GM19099 (cell line): ENCODE results near the gene HDAC5.

ENCODE experiments used
- POLR2A ChIP-seq: IDR thresholded peaks from 3 replicates; pipeline ENCODE4 v1.6.1; 2011; ENCODE audit warnings: low read depth; ENCODE audit not compliant: insufficient read length; ENCODE audit errors: extremely low read depth

HDAC5 gene

DNA sequence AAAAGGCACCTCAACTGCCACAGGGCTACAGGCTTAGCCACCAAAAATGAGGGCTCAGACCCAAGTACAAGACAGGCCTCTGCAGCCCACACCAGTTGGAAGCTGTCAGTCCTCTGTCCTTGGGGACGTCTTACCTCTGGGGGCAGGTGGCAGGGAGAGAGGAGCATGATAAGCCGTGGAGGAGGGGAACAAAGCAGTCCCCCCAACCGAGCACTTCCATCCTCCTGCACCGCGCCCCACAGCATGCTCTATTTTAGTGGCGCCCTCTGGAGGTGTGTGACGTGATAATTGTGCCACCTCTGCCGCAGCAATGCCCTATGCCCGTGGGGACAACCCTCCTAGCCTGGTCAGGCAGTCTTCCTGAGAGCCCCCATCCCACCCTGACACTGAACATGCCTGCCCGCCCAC is 39.3 kb downstream of the HDAC5 start:
- TF ChIP-seq POLR2A: no peak

DNA sequence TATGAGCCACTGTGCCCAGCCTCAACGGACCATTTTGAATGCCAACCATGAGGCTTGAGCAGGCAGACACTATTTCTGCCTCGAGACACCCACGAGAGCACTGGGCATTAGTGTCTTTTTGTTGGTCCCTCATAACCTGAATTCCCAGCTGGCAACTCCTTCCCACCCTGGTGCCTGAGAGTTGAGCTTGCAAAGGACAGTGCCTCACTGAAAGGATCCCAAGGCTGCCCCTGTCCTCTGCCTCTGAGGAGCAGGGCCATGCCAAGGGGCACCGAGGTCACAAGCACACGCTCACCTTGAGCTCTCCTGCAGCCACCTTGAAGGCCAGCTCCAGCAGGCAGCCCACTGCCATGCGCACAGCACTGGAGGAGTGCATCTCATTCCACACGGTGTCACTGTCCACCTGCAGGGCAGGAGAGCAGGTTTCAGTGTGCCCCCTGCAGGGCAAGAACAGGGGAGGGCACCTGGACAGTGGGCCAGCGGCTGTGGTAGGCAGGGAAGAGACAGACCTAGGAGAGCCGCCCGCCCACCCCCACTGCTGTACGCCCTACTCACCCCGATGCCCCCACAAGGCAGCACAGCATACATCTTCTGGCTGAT is 40.1 kb downstream of the HDAC5 start:
- no peak for TF ChIP-seq POLR2A

DNA sequence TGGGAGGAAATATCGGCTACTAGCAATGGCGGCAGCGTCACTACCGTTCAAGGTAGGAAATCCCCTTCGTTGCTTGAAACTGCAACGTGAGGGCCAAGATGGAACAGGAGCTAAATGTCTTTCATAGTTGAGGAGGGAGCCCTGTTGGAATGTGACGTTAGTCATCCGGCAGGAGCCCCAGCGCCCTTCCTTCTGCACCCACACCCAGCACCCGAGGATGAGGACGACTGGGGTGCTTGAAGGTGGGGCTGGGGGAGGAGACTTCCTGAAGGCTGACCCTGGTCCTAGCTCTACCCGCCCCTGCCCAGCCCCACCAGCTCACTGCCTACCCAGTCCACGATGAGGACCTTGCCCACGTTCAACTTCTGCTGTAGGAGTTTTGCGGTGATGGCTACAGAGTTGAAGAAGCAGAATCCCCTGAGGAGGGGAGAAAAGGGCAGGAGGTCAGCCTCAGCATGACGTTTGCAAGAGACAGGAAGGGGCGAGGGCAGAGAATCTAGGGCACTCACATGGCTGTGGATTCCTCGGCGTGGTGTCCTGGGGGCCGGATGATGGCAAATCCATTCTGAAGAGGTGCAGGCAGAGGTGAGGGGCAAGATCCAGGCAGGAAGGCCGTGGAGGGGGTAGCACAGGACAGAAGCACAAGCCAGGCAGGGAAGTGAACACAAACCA is 41.0 kb downstream of the HDAC5 start:
- no peak for TF ChIP-seq POLR2A

DNA sequence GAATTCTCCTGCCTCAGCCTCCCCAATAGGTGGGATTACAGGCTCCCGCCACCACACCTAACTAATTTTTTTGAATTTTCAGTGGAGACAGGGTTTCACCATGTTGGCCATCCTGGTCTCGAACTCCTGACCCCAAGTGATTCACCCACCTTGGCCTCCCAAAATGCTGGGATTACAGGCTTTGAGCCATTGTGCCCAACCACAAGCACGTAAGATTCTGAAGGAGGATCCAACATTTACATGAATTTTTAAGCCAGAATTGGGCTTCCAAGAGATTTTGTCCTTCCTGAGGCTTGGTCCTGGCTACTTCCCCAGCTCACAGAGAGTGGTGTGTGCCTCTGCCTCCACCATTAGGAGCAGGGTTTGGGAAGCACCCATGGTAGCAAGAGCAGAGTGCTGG is 41.8 kb downstream of the HDAC5 start:
- TF ChIP-seq POLR2A: no peak

DNA sequence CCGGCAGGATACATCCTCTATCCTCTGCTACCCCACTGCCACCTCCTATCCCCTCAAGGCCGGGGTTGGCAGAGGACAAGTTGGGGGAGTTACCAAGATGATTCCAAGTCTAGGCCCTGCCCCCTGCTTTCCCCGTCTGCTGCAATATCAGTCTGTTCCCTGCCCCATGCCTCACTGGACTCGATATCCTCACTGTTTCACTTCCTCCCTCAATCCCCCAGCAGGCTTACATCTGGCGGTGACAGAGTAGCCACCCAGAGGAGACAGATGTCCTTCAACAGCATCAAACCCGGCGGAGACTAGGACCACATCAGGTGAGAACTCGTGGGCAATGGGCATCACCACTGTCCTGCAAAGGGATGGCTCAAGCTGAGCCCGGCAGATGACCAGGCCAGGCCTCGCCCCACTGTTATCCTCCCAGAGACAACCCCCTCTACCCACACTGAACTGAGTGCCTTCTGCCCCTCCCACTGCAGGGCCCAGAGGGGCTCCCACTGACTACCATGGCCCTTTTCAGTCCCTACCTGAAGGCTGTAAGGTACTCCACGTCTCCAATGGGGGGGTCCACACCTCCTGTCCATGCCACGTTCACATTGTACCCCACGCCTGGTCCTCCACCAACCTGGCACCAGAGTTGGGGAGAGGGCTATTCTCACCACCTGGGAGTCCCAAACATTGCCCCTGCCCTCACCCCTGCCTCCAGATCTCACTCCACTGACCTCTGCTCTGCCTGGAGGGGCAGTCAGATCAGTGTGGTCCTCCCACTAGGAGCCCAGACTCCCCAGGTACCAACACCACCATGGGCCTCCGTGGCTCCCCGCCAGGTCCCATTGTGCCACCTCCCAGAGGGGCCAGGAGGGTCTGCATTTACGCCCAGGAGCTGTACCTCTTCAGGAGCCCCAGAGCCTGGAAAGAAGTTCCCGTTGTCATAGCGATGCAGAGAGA is 43.3 kb downstream of the HDAC5 start:
- TF ChIP-seq POLR2A: no peak

DNA sequence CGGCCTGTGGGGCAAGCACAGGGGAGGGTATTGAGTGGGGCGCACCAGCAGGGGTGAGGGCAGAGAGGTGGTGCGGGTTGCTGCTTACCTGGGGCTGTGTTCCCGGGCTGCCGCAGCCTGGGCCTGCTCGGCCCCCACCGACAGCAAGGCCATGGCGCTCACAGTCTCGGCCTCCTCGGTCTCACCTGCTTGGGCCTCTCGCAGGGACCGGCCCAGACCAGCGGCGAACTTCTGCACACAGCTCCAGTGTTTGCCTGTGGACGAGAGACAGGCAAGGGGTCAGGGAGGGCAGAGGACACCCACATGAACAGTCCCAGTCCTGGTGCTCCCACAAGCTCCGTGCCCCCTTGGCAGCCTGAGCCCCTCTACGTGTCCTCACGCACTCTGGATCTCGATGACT is 45.0 kb downstream of the HDAC5 start:
- no peak for TF ChIP-seq POLR2A

DNA sequence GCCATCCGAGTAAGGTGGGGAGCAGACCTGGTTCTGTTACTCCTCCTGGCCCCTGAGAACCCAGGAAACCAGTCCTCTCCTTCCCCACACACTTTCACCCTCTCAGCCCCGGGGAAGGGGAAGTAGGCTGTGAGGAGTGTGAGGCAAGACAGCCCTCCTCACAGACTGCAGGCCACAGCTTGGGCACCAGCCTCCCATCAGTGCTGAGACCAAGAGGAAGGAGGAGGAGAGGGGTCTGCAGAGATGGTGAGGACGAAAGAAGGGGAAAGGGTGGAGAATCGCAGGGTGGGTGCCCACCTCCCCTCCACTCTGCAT is 45.9 kb downstream of the HDAC5 start:
- TF ChIP-seq POLR2A: no peak

DNA sequence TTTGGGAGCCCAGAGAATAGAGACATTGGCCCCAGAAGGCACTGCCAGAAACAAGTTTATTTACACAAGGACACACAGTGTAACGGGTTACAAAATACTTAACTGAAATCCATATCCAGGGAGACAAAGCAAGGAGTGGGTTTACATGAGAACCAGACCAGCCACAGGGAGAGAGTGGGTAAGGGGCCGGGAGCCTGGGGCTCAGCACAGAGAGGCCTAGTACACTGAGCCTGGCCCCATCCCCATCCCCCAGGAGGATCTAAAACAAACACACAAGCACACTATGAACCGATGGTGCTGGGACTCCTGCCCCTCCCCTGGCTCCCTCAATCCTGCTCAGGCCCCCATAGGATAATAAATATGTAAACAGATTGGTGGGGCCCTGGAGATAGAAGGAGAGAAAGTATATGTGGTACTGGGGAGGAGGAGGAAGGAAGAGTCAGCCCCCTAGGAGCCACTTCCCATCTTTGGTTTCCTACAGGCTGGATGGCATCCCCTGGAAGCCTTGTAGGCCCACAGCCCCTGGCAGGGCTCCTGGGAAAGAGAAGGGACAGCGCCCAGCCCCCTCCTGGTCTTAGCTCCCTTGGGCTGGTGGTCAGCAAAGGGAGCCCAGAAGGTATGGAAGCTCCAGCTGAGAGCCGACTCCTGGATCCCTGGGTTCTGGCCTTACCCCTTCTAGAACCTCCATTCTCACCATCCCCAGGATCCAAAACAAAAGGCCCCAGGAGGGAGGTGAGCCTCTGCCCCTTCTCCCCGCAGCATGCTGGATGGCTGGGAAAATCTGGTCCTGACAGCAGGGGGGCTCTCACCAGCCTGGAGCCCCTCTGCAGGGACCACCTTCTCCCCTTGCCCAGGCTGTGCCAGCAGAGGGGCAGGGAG is 46.5 kb downstream of the HDAC5 start:
- TF ChIP-seq POLR2A: no peak

DNA sequence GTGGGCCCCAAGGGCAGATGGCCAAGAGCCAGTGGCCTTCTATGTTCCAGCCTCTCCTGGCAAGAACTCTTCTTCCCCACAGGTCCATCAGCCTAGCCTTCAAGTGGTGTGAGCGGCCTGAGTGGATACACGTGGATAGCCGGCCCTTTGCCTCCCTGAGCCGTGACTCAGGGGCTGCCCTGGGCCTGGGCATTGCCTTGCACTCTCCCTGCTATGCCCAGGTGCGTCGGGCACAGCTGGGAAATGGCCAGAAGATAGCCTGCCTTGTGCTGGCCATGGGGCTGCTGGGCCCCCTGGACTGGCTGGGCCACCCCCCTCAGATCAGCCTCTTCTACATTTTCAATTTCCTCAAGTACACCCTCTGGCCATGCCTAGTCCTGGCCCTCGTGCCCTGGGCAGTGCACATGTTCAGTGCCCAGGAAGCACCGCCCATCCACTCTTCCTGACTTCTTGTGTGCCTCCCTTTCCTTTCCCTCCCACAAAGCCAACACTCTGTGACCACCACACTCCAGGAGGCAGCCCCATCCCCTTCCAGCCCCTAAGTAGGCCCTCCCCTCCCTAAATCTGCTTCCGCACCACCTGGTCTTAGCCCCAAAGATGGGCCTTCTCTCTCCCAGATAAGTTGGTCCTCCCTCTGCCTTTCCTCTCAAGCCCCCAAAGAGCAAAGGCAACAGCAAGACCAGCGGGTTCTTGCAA is 47.7 kb downstream of the HDAC5 start:
- TF ChIP-seq POLR2A: no peak

DNA sequence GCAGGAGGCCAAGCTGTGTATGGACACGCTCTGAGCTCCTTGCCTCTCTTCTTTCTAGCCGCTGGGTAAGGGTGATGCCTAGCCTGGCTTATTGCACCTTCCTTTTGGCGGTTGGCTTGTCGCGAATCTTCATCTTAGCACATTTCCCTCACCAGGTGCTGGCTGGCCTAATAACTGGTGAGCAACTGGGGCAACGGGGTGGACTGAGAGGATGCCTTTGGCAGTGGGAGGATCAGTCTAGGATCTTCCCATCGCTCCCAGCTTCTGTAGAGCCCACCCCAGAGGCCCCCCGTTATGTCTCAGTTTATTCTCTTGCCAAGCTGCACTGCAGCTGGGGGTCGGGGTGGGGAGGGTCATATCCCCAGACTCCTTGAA is 48.5 kb downstream of the HDAC5 start:
- TF ChIP-seq POLR2A: no peak

DNA sequence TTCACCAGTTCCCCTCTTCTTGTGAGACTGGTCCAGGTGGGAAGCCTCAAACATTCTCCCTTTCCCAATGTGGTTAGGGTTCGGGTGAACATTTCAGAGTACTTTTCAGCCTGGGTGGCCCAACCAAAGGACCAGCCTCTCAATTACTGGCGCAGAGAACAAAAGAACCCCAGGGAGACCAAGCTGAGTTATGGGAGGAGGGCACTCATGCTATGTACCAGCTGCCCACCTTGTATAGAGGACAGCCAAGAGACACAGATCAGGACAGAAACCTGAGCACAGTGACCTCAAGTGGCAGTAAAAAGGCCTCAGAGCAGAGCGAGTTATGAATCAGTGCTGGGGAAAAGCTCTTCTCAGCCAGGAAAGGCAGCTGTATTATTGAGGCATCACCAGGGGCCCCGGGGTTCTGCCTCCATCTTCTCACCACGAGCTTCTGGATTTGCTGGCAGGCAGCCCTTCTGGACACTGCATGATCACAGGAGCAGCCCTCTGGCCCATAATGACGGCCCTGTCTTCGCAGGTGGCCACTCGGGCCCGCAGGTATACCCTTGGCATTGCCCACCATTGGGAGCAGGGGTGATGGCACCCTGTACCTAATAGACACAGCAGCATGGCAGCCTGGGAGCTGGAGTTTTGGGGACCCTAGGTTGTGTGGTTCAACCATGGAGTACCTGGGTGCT is 49.1 kb downstream of the HDAC5 start:
- TF ChIP-seq POLR2A: no peak

DNA sequence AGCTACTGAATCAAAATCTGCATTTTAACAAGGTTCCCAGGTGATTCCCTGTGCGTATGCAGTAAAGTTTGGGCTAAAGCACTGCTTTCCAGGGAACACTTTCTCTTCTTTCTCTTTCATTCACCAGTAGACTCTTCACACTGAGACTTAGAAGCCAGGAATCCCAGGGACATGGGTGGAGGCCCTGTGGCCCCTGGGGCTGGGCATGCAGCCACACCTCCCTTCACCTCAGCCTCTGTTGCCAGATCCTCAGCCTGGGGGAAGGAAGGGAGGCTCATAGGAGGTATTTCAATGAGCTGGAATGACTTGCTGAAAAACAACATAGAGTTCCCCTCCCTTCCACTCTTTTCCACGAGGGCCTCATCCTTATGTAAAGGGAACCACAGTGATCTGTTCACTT is 51.7 kb downstream of the HDAC5 start:
- no peak for TF ChIP-seq POLR2A

DNA sequence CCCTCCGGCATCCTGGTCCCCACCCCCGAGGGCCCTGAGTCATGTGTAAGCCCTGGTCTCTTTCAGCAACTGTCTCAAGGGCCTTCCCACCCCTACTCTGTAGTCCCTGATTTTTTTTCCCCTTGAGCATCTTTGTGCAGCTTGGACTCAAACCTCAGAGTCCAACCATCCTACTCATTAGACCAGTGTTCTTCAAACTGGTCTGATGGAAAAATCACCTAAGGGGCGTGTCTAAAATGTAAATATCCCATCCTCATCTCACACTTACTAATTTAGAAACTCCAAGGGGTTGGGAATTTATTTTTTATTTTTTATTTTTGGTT is 52.3 kb downstream of the HDAC5 start:
- TF ChIP-seq POLR2A: no peak
